Nephron progenitor cell (in vitro differentiated cells): Measurements from ENCODE around the gene ATXN2.

ENCODE experiments used
- DNase-seq: peaks from one replicate; pipeline ENCODE4 v3.0.0; 2021
- H3K27ac Mint-ChIP-seq: 2 replicates; pipeline ENCODE4 v1.8.0; 2021; ENCODE audit warnings: mild to moderate bottlenecking, moderate library complexity, mixed read lengths
- H3K27me3 Mint-ChIP-seq: 2 replicates; pipeline ENCODE4 v1.8.0; 2021; ENCODE audit warnings: mild to moderate bottlenecking, low read depth, mixed read lengths; ENCODE audit not compliant: poor library complexity
- H3K36me3 Mint-ChIP-seq: 2 replicates; pipeline ENCODE4 v1.8.0; 2021; ENCODE audit warnings: low read depth, mixed read lengths
- H3K4me1 Mint-ChIP-seq: 2 replicates; pipeline ENCODE4 v1.8.0; 2021; ENCODE audit warnings: mixed read lengths
- H3K4me3 Mint-ChIP-seq: 2 replicates; pipeline ENCODE4 v1.8.0; 2021; ENCODE audit warnings: mild to moderate bottlenecking, moderate library complexity, mixed read lengths
- H3K9me3 Mint-ChIP-seq: 2 replicates; pipeline ENCODE4 v1.8.0; 2021; ENCODE audit warnings: mild to moderate bottlenecking, moderate library complexity, mixed read lengths
- TF ChIP-seq, protein P1 (sequence below): fragments of 200-600 bp; sonication (generic); IDR thresholded peaks from 2 replicates; pipeline ENCODE4 v1.5.0; 2021; ENCODE audit warnings: antibody characterized with exemption

Gene ATXN2, protein sequence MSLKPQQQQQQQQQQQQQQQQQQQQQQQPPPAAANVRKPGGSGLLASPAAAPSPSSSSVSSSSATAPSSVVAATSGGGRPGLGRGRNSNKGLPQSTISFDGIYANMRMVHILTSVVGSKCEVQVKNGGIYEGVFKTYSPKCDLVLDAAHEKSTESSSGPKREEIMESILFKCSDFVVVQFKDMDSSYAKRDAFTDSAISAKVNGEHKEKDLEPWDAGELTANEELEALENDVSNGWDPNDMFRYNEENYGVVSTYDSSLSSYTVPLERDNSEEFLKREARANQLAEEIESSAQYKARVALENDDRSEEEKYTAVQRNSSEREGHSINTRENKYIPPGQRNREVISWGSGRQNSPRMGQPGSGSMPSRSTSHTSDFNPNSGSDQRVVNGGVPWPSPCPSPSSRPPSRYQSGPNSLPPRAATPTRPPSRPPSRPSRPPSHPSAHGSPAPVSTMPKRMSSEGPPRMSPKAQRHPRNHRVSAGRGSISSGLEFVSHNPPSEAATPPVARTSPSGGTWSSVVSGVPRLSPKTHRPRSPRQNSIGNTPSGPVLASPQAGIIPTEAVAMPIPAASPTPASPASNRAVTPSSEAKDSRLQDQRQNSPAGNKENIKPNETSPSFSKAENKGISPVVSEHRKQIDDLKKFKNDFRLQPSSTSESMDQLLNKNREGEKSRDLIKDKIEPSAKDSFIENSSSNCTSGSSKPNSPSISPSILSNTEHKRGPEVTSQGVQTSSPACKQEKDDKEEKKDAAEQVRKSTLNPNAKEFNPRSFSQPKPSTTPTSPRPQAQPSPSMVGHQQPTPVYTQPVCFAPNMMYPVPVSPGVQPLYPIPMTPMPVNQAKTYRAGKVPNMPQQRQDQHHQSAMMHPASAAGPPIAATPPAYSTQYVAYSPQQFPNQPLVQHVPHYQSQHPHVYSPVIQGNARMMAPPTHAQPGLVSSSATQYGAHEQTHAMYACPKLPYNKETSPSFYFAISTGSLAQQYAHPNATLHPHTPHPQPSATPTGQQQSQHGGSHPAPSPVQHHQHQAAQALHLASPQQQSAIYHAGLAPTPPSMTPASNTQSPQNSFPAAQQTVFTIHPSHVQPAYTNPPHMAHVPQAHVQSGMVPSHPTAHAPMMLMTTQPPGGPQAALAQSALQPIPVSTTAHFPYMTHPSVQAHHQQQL

DNA sequence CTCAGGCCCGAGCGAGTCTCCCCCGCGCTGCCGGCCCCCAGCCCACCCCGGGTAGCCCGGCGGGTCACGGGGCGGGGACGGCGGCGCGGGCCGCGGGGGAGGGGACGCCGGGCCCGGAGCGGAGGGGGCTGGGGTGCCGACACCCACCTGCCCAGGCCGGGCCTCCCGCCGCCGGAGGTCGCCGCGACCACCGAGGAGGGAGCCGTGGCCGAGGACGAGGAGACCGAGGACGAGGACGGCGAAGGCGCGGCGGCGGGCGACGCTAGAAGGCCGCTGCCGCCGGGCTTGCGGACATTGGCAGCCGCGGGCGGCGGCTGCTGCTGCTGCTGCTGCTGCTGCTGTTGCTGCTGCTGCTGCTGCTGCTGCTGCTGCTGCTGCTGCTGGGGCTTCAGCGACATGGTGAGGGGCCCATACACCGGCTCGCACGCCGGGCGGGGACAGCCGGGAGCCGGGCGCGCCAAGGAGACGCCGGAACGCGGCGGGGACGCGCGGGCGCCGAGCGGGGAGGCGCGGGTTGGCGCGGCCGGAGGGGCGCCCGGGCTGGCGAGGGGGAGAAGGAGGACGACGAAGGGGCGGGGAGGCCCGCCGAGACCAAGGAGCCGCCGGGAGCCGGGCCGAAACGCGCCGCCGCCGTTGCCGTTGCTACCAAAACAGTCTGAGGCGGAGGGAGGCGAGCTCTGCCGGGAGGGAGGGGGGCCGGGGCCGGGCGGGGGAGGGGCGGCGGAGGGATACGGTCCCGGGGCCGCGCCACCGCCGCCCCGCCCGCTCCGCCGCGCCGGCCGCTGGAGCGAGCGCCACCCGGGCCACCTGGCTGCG lies at the start of gene ATXN2:
Gene ATXN2, minus strand, starts transcription at position 679 of the 816 bp plus-strand sequence. Its CDS starts 281 bp downstream, at position 398.
- Mint-ChIP-seq H3K27me3 (peaks cover 4% of the 10 kb centered on the region), H3K4me3 (peak within 1 kb of the TSS; percentile 94)
- TF ChIP-seq, protein P1, sequence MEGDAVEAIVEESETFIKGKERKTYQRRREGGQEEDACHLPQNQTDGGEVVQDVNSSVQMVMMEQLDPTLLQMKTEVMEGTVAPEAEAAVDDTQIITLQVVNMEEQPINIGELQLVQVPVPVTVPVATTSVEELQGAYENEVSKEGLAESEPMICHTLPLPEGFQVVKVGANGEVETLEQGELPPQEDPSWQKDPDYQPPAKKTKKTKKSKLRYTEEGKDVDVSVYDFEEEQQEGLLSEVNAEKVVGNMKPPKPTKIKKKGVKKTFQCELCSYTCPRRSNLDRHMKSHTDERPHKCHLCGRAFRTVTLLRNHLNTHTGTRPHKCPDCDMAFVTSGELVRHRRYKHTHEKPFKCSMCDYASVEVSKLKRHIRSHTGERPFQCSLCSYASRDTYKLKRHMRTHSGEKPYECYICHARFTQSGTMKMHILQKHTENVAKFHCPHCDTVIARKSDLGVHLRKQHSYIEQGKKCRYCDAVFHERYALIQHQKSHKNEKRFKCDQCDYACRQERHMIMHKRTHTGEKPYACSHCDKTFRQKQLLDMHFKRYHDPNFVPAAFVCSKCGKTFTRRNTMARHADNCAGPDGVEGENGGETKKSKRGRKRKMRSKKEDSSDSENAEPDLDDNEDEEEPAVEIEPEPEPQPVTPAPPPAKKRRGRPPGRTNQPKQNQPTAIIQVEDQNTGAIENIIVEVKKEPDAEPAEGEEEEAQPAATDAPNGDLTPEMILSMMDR, result no peak

DNA sequence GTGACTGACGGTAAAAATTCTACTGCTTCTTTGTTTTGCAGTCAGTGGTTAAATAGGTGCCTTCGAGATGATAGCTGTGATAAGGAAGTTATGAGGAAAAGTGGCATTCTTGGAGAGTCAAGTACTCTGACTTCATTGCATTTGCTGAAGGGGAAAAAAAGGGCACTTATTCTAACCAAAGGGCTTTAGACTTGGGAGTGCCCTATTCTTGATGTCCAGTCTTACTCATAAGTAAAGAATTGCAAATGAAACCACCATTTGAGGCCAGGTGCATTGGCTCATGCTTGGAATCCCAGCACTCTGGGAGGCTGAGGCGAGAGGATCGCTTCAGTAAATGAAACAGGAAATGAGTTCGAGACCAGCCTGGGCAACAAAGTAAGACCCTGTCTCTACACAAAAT lies 46.3 kb upstream of the ATXN2 start:
- Mint-ChIP-seq H3K4me1 (peaks cover 28% of the 10 kb centered on the region), H3K27ac (peak overlapping the region; percentile 39), H3K4me3 (no peak overlapping the region), H3K36me3 (peaks cover 48% of the 10 kb centered on the region), H3K9me3 (no peaks in the 10 kb centered on the region), H3K27me3 (no peaks in the 10 kb centered on the region)
- TF ChIP-seq, protein P1, result no peak
- no peak for DNase-seq

More for the DNA sequence above, at the start of gene ATXN2:
- Mint-ChIP-seq H3K4me1 (peaks cover 42% of the 10 kb centered on the region), H3K9me3 (peaks cover 6% of the 10 kb centered on the region), H3K27ac (peak within 1 kb of the TSS; percentile 98), H3K36me3 (peaks cover 18% of the 10 kb centered on the region)
- DNase-seq, result peak; percentile 75

DNA sequence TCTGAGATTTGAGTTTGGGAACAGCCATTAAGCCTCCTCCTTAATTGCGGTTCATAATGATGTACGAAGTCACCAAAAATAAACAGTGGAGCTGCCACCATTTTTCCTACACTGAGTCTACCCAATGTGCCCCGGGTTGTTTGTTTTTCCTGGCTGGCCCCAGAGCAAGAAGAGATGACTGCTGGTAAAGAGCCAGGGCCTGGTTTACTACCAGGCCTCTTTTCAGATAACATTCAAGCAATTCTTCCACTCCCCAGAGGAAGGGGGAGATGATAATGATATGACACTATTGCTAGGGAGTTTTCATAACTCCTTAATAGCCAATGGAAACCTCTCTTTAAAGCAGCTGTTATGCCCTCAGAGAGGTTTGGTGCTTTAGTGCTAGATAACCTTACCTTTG lies 44.3 kb upstream of the ATXN2 start:
- peak overlapping the region; percentile 99 for H3K27ac Mint-ChIP-seq
- peaks cover 37% of the 10 kb centered on the region for H3K36me3 Mint-ChIP-seq

DNA sequence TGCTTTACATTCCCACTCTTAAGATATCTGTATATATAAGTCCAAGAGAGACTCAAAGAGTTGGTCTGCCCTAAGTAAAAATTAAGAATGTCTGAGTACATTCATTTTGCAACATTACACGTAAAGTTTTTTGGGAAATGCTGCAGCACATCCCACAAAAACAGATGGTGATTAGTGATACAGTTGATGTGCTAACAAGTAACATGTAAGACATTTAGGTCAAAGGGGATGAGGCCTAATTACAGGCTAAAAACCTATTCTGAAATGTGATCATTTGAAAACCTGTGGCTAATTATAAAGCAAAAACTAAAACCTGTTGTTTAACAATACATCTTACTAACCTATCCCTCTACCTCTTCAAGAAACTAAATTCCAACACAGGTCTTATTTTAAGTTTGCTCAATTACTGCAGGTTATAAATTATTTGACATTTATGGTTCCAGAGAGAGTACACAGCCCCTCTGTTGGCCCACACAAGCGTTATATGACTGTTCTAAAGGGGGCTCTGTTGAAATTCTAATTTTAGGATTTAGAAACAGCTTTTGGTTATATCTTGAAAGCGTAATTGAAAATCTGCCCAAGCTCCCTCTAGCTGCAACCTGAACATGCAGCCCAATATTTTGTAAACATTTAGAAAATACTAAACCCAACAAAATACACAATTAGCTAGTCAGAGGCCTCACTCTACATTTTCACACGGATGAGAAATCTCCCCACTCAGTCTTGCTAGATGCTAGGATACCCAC lies 43.7 kb upstream of the ATXN2 start:
- no peaks in the 10 kb centered on the region for H3K9me3 Mint-ChIP-seq
- H3K27ac Mint-ChIP-seq, result peak overlapping the region; percentile 99
- peaks cover 38% of the 10 kb centered on the region for H3K4me1 Mint-ChIP-seq
- peaks cover 33% of the 10 kb centered on the region for H3K36me3 Mint-ChIP-seq
- no peaks in the 10 kb centered on the region for H3K27me3 Mint-ChIP-seq
- TF ChIP-seq, protein P1, result no peak
- H3K4me3 Mint-ChIP-seq, result peak overlapping the region; percentile 63
- no peak for DNase-seq

More for the DNA sequence above, 44.3 kb upstream of the ATXN2 start:
- TF ChIP-seq, protein P1, result no peak
- H3K9me3 Mint-ChIP-seq, result no peaks in the 10 kb centered on the region
- DNase-seq, result no peak
- H3K4me1 Mint-ChIP-seq, result peaks cover 36% of the 10 kb centered on the region
- no peaks in the 10 kb centered on the region for H3K27me3 Mint-ChIP-seq
- peak overlapping the region; percentile 63 for H3K4me3 Mint-ChIP-seq
